ENCODE results near the gene DST.

- TF ChIP-seq CTCF (IDR thresholded peaks at IDR 0.05; ENCODE audit: low read length) (no peak), EZH2 (optimal IDR thresholded peaks at IDR 0.05; ENCODE audit: low read depth, low read length) (no peak)
These were observed 126.7 kb downstream of the DST start for GRCh38 chr6:56516003-56516402.
